HepG2 (cell line): ENCODE data around the gene DLL3. TPM values are rescaled to one million over a fixed set of nuclear protein-coding genes. Genes with fewer than 3 reads are reported as not detected.
A peak's percentile ranks its signal among the peaks of the same experiment; 100 is the strongest.

ENCODE experiments used
- HNF4G ChIP-seq, 2 experiments: sonication (generic) in 1 of 2; formaldehyde crosslinking in 1 of 2; IDR thresholded peaks; 2 replicates each; pipeline versions ENCODE4 v1.4.0 to v1.6.1; 2011 to 2020; ENCODE audit warnings: borderline replicate concordance in 2 of 2, low read depth in 2 of 2, mild to moderate bottlenecking in 2 of 2, low read length in 1 of 2, missing genetic modification reagents in 1 of 2, moderate library complexity in 1 of 2
- MEF2D ChIP-seq: sonication (generic); formaldehyde crosslinking; IDR thresholded peaks from 2 replicates; pipeline ENCODE4 v1.5.1; 2020; ENCODE audit warnings: mild to moderate bottlenecking, missing genetic modification reagents
- MXD1 ChIP-seq: sonication (generic); formaldehyde crosslinking; IDR thresholded peaks from 2 replicates; pipeline ENCODE4 v1.4.0; 2020; ENCODE audit warnings: mild to moderate bottlenecking, missing genetic modification reagents
- POGK ChIP-seq: sonication (generic); formaldehyde crosslinking; conservative IDR thresholded peaks from 2 replicates; pipeline ENCODE4 v1.8.0; 2022; ENCODE audit warnings: mild to moderate bottlenecking, moderate library complexity, missing genetic modification reagents
- RNF2 ChIP-seq: fragments of 450-650 bp; conservative IDR thresholded peaks from 2 replicates; pipeline ENCODE4 v1.6.1; 2016; ENCODE audit warnings: low read depth
- SAP130 ChIP-seq: IDR thresholded peaks from 2 replicates; pipeline ENCODE4 v1.6.1; 2016; ENCODE audit warnings: low read depth
- STAG1 ChIP-seq: sonication (generic); formaldehyde crosslinking; IDR thresholded peaks from 2 replicates; pipeline ENCODE4 v1.4.0; 2020; ENCODE audit warnings: missing genetic modification reagents
- ZGPAT ChIP-seq: IDR thresholded peaks from 2 replicates; pipeline ENCODE4 v1.6.1; 2016; ENCODE audit warnings: mild to moderate bottlenecking
- ZNF121 ChIP-seq: sonication (generic); formaldehyde crosslinking; IDR thresholded peaks from 2 replicates; pipeline ENCODE4 v1.5.0; 2020; ENCODE audit warnings: mild to moderate bottlenecking, missing genetic modification reagents
- ZNF609 ChIP-seq: sonication (generic); formaldehyde crosslinking; IDR thresholded peaks from 2 replicates; pipeline ENCODE4 v1.4.0; 2020; ENCODE audit warnings: mild to moderate bottlenecking, missing genetic modification reagents, borderline replicate concordance
- ZNF687 ChIP-seq: sonication (generic); formaldehyde crosslinking; IDR thresholded peaks from 2 replicates; pipeline ENCODE4 v1.5.1; 2020; ENCODE audit warnings: mild to moderate bottlenecking, missing genetic modification reagents, moderate library complexity
- polyA plus RNA-seq, 8 experiments: library from polyadenylated mRNA; depleted of rRNA in 3 of 8; stranded (reverse) in 7 of 8; unstranded in 1 of 8; fragments of >200 nt; fragmentation: Illumina TruSeq in 4 of 8; extraction: Trizol in 4 of 8; gene quantifications; 2 replicates each; pipeline versions ENCODE4 v1.2.1 to v1.2.3, GENCODE V29; 2011 to 2016; ENCODE audit warnings: low read depth in 4 of 8, missing spikeins in 1 of 8, mixed read lengths in 1 of 8; ENCODE audit not compliant: insufficient read depth in 1 of 8
- total RNA-seq, 5 experiments: library from RNA; depleted of rRNA; stranded (reverse); fragments of >200 nt; fragmentation: Illumina TruSeq; extraction: Trizol; gene quantifications; 2 replicates each; pipeline ENCODE4 v1.2.3, GENCODE V29; 2016; ENCODE audit warnings: low read depth in 1 of 5

DLL3 gene
- total and polyA plus RNA-seq, 2 of the 13 experiments (the other 11 are each of a cell fraction or from before 2014, with no cell fraction given): 0.35 to 0.55 TPM

GRCh38 chr19:39514840-39515550 is 16.2 kb downstream of the DLL3 start, which contains the start of gene SELENOV (continued):
- no peak for TF ChIP-seq ZGPAT (CRISPR knock-in tag)
- TF ChIP-seq HNF4G (IDR thresholded peaks at IDR 0.05; ENCODE audit: borderline replicate concordance, low read depth, low read length): peak; percentile 40; the same call in 1 of the 2 replicates
- no peak for TF ChIP-seq HNF4G (CRISPR knock-in tag; IDR thresholded peaks at IDR 0.05; ENCODE audit: borderline replicate concordance, low read depth)
- TF ChIP-seq RNF2: no peak
- TF ChIP-seq STAG1 (CRISPR knock-in tag): peak; percentile 20; the same call in 1 of the 2 replicates
- peak; percentile 41 for TF ChIP-seq ZNF687
- 0 out of 2 replicates have a peak, but pooled peaks have one; percentile 39 for TF ChIP-seq ZNF609 (CRISPR knock-in tag)
- TF ChIP-seq MXD1 (CRISPR knock-in tag): peak; percentile 40; the same call in 1 of the 2 replicates
- TF ChIP-seq ZNF121 (CRISPR knock-in tag): no peak
- peak; percentile 17; the same call in 1 of the 2 replicates for TF ChIP-seq POGK
- TF ChIP-seq MEF2D (CRISPR knock-in tag): 0 out of 2 replicates have a peak, but pooled peaks have one; percentile 32
- no peak for TF ChIP-seq SAP130
